Measurements from ENCODE around the gene PATZ1. TPM values are rescaled to one million over a fixed set of nuclear protein-coding genes. Genes with fewer than 3 reads are reported as not detected.

The PATZ1 gene
- total RNA-seq, 1 donor from 2014 or later: 19.8 TPM

- no peak overlapping the region for H3K27ac ChIP-seq (ENCODE audit: low read depth, low read length)
Measured at GRCh38 chr22:31333641-31334040, 12.5 kb downstream of the PATZ1 start.

GRCh38 chr22:31332886-31333285 is 13.3 kb downstream of the PATZ1 start:
- Histone ChIP-seq H3K27ac (ENCODE audit: low read depth, low read length) (no peak overlapping the region), H3K9ac (ENCODE audit: low read depth in 1 of 3, low read length in 3 of 3) (no peak overlapping the region), H3K36me3 (ENCODE audit: control insufficient read depth in 3 of 3, insufficient read depth in 3 of 3, low read length in 3 of 3) (peaks cover 38 to 74% (median 56%) of the 10 kb centered on the region in 3 donors), H3K4me3 (ENCODE audit: low read length in 3 of 3) (no peak overlapping the region), H3K9me3 (ENCODE audit: control insufficient read depth in 3 of 3, low read length in 3 of 3) (no peaks in the 10 kb centered on the region), H3K27me3 (ENCODE audit: control insufficient read depth in 3 of 3, insufficient read depth in 3 of 3, low read length in 3 of 3) (no peaks in the 10 kb centered on the region), H3K4me1 (ENCODE audit: control insufficient read depth in 3 of 3, insufficient read depth in 3 of 3, low read length in 3 of 3) (peaks cover 4 to 48% (median 19%) of the 10 kb centered on the region in 3 donors)

More at GRCh38 chr22:31333641-31334040, 12.5 kb downstream of the PATZ1 start:
- Histone ChIP-seq H3K9me3 (ENCODE audit: control insufficient read depth in 3 of 3, low read length in 3 of 3) (no peaks in the 10 kb centered on the region), H3K4me3 (ENCODE audit: low read length in 3 of 3) (no peak overlapping the region), H3K9ac (ENCODE audit: low read depth in 1 of 3, low read length in 3 of 3) (no peak overlapping the region), H3K36me3 (ENCODE audit: control insufficient read depth in 3 of 3, insufficient read depth in 3 of 3, low read length in 3 of 3) (peaks cover 38 to 74% (median 50%) of the 10 kb centered on the region in 3 donors), H3K4me1 (ENCODE audit: control insufficient read depth in 3 of 3, insufficient read depth in 3 of 3, low read length in 3 of 3) (peaks cover 4 to 48% (median 22%) of the 10 kb centered on the region in 3 donors), H3K27me3 (ENCODE audit: control insufficient read depth in 3 of 3, insufficient read depth in 3 of 3, low read length in 3 of 3) (no peaks in the 10 kb centered on the region)

GRCh38 chr22:31332010-31332409 is 14.1 kb downstream of the PATZ1 start:
- Histone ChIP-seq H3K27ac (ENCODE audit: low read depth, low read length) (no peak overlapping the region), H3K9me3 (ENCODE audit: control insufficient read depth in 3 of 3, low read length in 3 of 3) (no peaks in the 10 kb centered on the region), H3K36me3 (ENCODE audit: control insufficient read depth in 3 of 3, insufficient read depth in 3 of 3, low read length in 3 of 3) (peaks cover 41 to 74% (median 61%) of the 10 kb centered on the region in 3 donors)

DNA sequence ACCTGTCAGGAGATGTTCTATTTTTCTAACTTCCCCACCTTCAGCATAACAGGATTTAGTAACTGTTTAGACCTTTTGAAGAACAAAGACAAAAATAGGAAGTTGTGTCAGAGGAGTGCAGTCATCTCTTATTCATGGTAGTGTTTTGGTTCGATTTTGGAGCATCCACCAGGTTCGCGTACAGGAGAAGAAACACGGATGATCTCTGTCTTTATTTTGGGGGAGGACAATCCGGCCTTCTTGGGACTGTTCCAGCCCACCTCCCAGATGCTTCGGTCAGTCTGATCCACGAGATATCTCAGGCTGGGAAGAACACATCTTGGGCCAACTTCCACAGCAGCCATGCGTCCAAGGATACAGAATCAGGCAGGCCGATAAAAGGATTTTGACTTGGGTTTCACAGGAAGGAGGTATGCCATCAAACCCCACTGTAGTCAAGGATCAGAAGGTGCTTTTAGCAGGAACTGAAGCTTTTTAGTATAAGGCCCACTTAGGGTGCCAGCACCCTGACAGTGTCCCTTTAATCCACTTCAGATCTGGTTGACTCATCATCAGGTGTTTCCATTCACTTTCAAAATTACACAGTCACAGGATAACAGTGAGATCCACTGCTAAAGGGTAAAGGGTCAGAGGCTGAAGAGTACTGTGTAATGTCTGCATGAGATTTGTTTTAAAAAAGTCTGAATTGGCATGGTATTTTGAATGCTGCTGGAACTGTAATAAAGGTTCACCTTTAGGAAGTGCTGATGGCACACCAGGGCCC is 16.5 kb downstream of the PATZ1 start:
- Histone ChIP-seq H3K36me3 (ENCODE audit: control insufficient read depth in 3 of 3, insufficient read depth in 3 of 3, low read length in 3 of 3) (peaks cover 48 to 82% (median 62%) of the 10 kb centered on the region in 3 donors), H3K4me3 (ENCODE audit: low read length in 3 of 3) (no peak overlapping the region), H3K27me3 (ENCODE audit: control insufficient read depth in 3 of 3, insufficient read depth in 3 of 3, low read length in 3 of 3) (no peaks in the 10 kb centered on the region), H3K27ac (ENCODE audit: low read depth, low read length) (peak overlapping the region; percentile 26), H3K9me3 (ENCODE audit: control insufficient read depth in 3 of 3, low read length in 3 of 3) (no peaks in the 10 kb centered on the region), H3K9ac (ENCODE audit: low read depth in 1 of 3, low read length in 3 of 3) (no peak overlapping the region), H3K4me1 (ENCODE audit: control insufficient read depth in 3 of 3, insufficient read depth in 3 of 3, low read length in 3 of 3) (peaks cover 0 to 34% (median 9%) of the 10 kb centered on the region in 3 donors)

More at GRCh38 chr22:31332010-31332409, 14.1 kb downstream of the PATZ1 start:
- peaks cover 4 to 48% (median 19%) of the 10 kb centered on the region in 3 donors for H3K4me1 ChIP-seq (ENCODE audit: control insufficient read depth in 3 of 3, insufficient read depth in 3 of 3, low read length in 3 of 3)
- no peaks in the 10 kb centered on the region for H3K27me3 ChIP-seq (ENCODE audit: control insufficient read depth in 3 of 3, insufficient read depth in 3 of 3, low read length in 3 of 3)
- H3K9ac ChIP-seq (ENCODE audit: low read depth in 1 of 3, low read length in 3 of 3): no peak overlapping the region
- no peak overlapping the region for H3K4me3 ChIP-seq (ENCODE audit: low read length in 3 of 3)

GRCh38 chr22:31329029-31329428 is 17.1 kb downstream of the PATZ1 start:
- Histone ChIP-seq H3K9me3 (ENCODE audit: control insufficient read depth in 3 of 3, low read length in 3 of 3) (no peaks in the 10 kb centered on the region), H3K27ac (ENCODE audit: low read depth, low read length) (no peak overlapping the region), H3K4me1 (ENCODE audit: control insufficient read depth in 3 of 3, insufficient read depth in 3 of 3, low read length in 3 of 3) (peaks cover 0 to 28% (median 5%) of the 10 kb centered on the region in 3 donors), H3K36me3 (ENCODE audit: control insufficient read depth in 3 of 3, insufficient read depth in 3 of 3, low read length in 3 of 3) (peaks cover 42 to 76% (median 56%) of the 10 kb centered on the region in 3 donors), H3K27me3 (ENCODE audit: control insufficient read depth in 3 of 3, insufficient read depth in 3 of 3, low read length in 3 of 3) (no peaks in the 10 kb centered on the region), H3K4me3 (ENCODE audit: low read length in 3 of 3) (no peak overlapping the region), H3K9ac (ENCODE audit: low read depth in 1 of 3, low read length in 3 of 3) (no peak overlapping the region)

- Histone ChIP-seq H3K9me3 (ENCODE audit: control insufficient read depth in 3 of 3, low read length in 3 of 3) (no peaks in the 10 kb centered on the region), H3K27me3 (ENCODE audit: control insufficient read depth in 3 of 3, insufficient read depth in 3 of 3, low read length in 3 of 3) (no peaks in the 10 kb centered on the region), H3K4me1 (ENCODE audit: control insufficient read depth in 3 of 3, insufficient read depth in 3 of 3, low read length in 3 of 3) (peaks cover 0 to 25% (median 5%) of the 10 kb centered on the region in 3 donors), H3K9ac (ENCODE audit: low read depth in 1 of 3, low read length in 3 of 3) (no peak overlapping the region), H3K36me3 (ENCODE audit: control insufficient read depth in 3 of 3, insufficient read depth in 3 of 3, low read length in 3 of 3) (peaks cover 42 to 71% (median 56%) of the 10 kb centered on the region in 3 donors), H3K4me3 (ENCODE audit: low read length in 3 of 3) (no peak overlapping the region), H3K27ac (ENCODE audit: low read depth, low read length) (no peak overlapping the region)
Measured at GRCh38 chr22:31328544-31328960, 17.6 kb downstream of the PATZ1 start.

DNA sequence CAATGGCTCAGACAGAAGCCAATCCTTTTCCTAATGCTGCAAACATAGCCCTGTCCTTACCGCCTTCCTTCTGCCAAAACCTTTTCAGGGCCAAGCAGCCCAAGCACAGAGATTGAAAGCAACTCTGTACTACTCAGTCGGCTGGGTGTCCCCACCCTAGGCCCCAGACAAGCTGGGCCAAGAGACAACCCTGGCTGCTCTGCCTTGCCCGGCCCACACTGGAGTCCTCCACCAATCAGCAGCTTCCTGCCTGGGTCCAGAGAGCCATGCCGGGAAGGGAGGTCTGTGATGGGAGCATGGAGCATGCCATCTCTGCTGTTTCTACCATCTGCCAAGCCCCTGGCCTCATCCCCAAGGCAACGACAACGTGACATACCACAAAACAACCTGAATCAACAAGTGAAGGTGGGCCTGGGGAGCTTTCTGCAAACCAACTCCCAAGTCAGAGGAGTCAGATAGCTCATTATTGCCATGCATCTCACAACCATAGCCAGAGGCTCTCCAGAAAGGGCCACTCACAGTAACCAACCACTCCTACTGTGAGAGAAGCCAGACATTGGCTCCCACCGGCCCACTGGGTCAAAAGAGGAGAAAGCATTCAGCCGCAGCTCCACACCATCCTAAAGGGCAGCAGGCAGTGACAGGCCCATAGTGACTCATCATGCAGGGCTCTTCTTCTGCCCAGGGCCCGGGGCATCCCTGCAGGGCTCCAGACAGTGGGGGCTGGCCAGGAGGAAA is 18.2 kb downstream of the PATZ1 start:
- H3K4me1 ChIP-seq (ENCODE audit: control insufficient read depth in 3 of 3, insufficient read depth in 3 of 3, low read length in 3 of 3): peaks cover 0 to 25% (median 5%) of the 10 kb centered on the region in 3 donors
- H3K9me3 ChIP-seq (ENCODE audit: control insufficient read depth in 3 of 3, low read length in 3 of 3): no peaks in the 10 kb centered on the region
- no peak overlapping the region for H3K4me3 ChIP-seq (ENCODE audit: low read length in 3 of 3)
- H3K9ac ChIP-seq (ENCODE audit: low read depth in 1 of 3, low read length in 3 of 3): no peak overlapping the region
- H3K27ac ChIP-seq (ENCODE audit: low read depth, low read length): no peak overlapping the region
- H3K36me3 ChIP-seq (ENCODE audit: control insufficient read depth in 3 of 3, insufficient read depth in 3 of 3, low read length in 3 of 3): peaks cover 42 to 69% (median 53%) of the 10 kb centered on the region in 3 donors
- no peaks in the 10 kb centered on the region for H3K27me3 ChIP-seq (ENCODE audit: control insufficient read depth in 3 of 3, insufficient read depth in 3 of 3, low read length in 3 of 3)

GRCh38 chr22:31326877-31327276 is 19.3 kb downstream of the PATZ1 start:
- Histone ChIP-seq H3K27me3 (ENCODE audit: control insufficient read depth in 3 of 3, insufficient read depth in 3 of 3, low read length in 3 of 3) (no peaks in the 10 kb centered on the region), H3K4me3 (ENCODE audit: low read length in 3 of 3) (no peak overlapping the region), H3K36me3 (ENCODE audit: control insufficient read depth in 3 of 3, insufficient read depth in 3 of 3, low read length in 3 of 3) (peaks cover 33 to 58% (median 42%) of the 10 kb centered on the region in 3 donors)

GRCh38 chr22:31323578-31324550 is 22.3 kb downstream of the PATZ1 start:
- Histone ChIP-seq H3K27ac (ENCODE audit: low read depth, low read length) (no peak overlapping the region), H3K36me3 (ENCODE audit: control insufficient read depth in 3 of 3, insufficient read depth in 3 of 3, low read length in 3 of 3) (peaks cover 31 to 37% (median 34%) of the 10 kb centered on the region in 3 donors), H3K9me3 (ENCODE audit: control insufficient read depth in 3 of 3, low read length in 3 of 3) (no peaks in the 10 kb centered on the region), H3K4me1 (ENCODE audit: control insufficient read depth in 3 of 3, insufficient read depth in 3 of 3, low read length in 3 of 3) (peaks cover 0 to 2% (median under 1%) of the 10 kb centered on the region in 3 donors), H3K27me3 (ENCODE audit: control insufficient read depth in 3 of 3, insufficient read depth in 3 of 3, low read length in 3 of 3) (no peaks in the 10 kb centered on the region), H3K9ac (ENCODE audit: low read depth in 1 of 3, low read length in 3 of 3) (no peak overlapping the region), H3K4me3 (ENCODE audit: low read length in 3 of 3) (no peak overlapping the region)

More at GRCh38 chr22:31326877-31327276, 19.3 kb downstream of the PATZ1 start:
- Histone ChIP-seq H3K4me1 (ENCODE audit: control insufficient read depth in 3 of 3, insufficient read depth in 3 of 3, low read length in 3 of 3) (peaks cover 0 to 25% (median 5%) of the 10 kb centered on the region in 3 donors), H3K9me3 (ENCODE audit: control insufficient read depth in 3 of 3, low read length in 3 of 3) (no peaks in the 10 kb centered on the region), H3K27ac (ENCODE audit: low read depth, low read length) (no peak overlapping the region), H3K9ac (ENCODE audit: low read depth in 1 of 3, low read length in 3 of 3) (no peak overlapping the region)

All from skeletal muscle tissue (tissue), 4 donors.